Breast epithelium (tissue), 4 donors: ENCODE measurements around the gene SUMO4. TPM values are rescaled to one million over a fixed set of nuclear protein-coding genes. Genes with fewer than 3 reads are reported as not detected.

ENCODE experiments used
- DNase-seq, 2 donors: peaks; one replicate each; pipeline ENCODE4 v3.0.0-alpha.2; 2019; ENCODE audit warnings: low spot score in 2 of 2
- H3K27ac ChIP-seq, 2 donors: fragments of 200-600 bp; sonication (generic) in 1 of 2; one replicate each; pipeline ENCODE4 v1.5.1; 2016 to 2019; ENCODE audit warnings: mild to moderate bottlenecking in 1 of 2
- H3K27me3 ChIP-seq, 2 donors: fragments of 200-600 bp; sonication (generic) in 1 of 2; one replicate each; pipeline versions ENCODE4 v1.5.1 to v1.6.0; 2017 to 2019; ENCODE audit warnings: control low read depth in 1 of 2, mild to moderate bottlenecking in 1 of 2
- H3K36me3 ChIP-seq: fragments of 200-600 bp; one replicate; pipeline ENCODE4 v1.5.1; 2019
- H3K4me1 ChIP-seq, 2 donors: fragments of 200-600 bp; sonication (generic); one replicate each; pipeline ENCODE4 v1.5.1; 2016 to 2019; ENCODE audit warnings: control low read depth in 1 of 2
- H3K4me3 ChIP-seq, 3 donors: fragments of 200-600 bp; sonication (generic); 1 replicate in 2 of 3; 2 replicates in 1 of 3; pipeline ENCODE4 v1.5.1; 2016 to 2019; ENCODE audit warnings: mild to moderate bottlenecking in 3 of 3, moderate library complexity in 2 of 3
- H3K9me3 ChIP-seq, 2 donors: fragments of 200-600 bp; sonication (generic) in 1 of 2; one replicate each; pipeline ENCODE4 v1.5.1; 2016 to 2019; ENCODE audit warnings: control low read depth in 1 of 2
- CTCF ChIP-seq, 3 donors: fragments of 450-650 bp; IDR thresholded peaks; one replicate each; pipeline ENCODE4 v1.5.1; 2016 to 2017; ENCODE audit warnings: antibody characterized with exemption in 3 of 3, mild to moderate bottlenecking in 3 of 3, moderate library complexity in 3 of 3
- POLR2A ChIP-seq: fragments of 450-650 bp; IDR thresholded peaks from one replicate; pipeline ENCODE4 v1.6.1; 2016; ENCODE audit warnings: antibody characterized with exemption, mild to moderate bottlenecking, moderate library complexity
- POLR2AphosphoS5 ChIP-seq, 3 donors: sonication (generic); formaldehyde crosslinking; IDR thresholded peaks; one replicate each; pipeline ENCODE4 v1.6.1; 2017; ENCODE audit warnings: antibody characterized with exemption in 3 of 3
- intact Hi-C: fragments of 100-400 bp; cut with DNase I; formaldehyde crosslinking; loops from one replicate; pipeline ENCODE4 v1.15.1; 2023; ENCODE audit warnings: low total_unique reads
- total RNA-seq, 3 donors: library from RNA; depleted of rRNA; stranded (reverse); fragments of >200 nt; gene quantifications; one replicate each; pipeline ENCODE4 v1.1.0, GENCODE V29; 2016

SUMO4 gene
- total RNA-seq, 3 donors from 2014 or later: 3.0 to 7.8 (median 5.6) TPM

- intact Hi-C loops: no loop called here
- Histone ChIP-seq H3K4me1 (no peaks in the 10 kb centered on the region), H3K27ac (no peak overlapping the region), H3K4me3 (peak overlapping the region in 1 of 3 donors; percentile 8), H3K36me3 (no peaks in the 10 kb centered on the region), H3K9me3 (no peaks in the 10 kb centered on the region), H3K27me3 (no peaks in the 10 kb centered on the region)
- TF ChIP-seq CTCF (IDR thresholded peaks at IDR 0.05) (peak; percentile 77 to 95 (median 95)), POLR2A (no peak), POLR2AphosphoS5 (IDR thresholded peaks at IDR 0.05) (peak in 2 of 3 donors; percentile 42 to 44)
- DNase-seq: peak; percentile 87 to 90
These were observed 32.1 kb downstream of the SUMO4 start for GRCh38 chr6:149431905-149432775.

GRCh38 chr6:149433405-149433804, 33.3 kb downstream of the SUMO4 start:
- TF ChIP-seq CTCF (IDR thresholded peaks at IDR 0.05) (no peak), POLR2AphosphoS5 (IDR thresholded peaks at IDR 0.05) (no peak), POLR2A (no peak)
- intact Hi-C loops: no loop called here
- no peaks in the 10 kb centered on the region for H3K4me1 ChIP-seq
- no peaks in the 10 kb centered on the region for H3K36me3 ChIP-seq
- H3K4me3 ChIP-seq: no peak overlapping the region
- no peak for DNase-seq
- H3K9me3 ChIP-seq: no peaks in the 10 kb centered on the region
- H3K27me3 ChIP-seq: no peaks in the 10 kb centered on the region
- H3K27ac ChIP-seq: no peak overlapping the region

DNA sequence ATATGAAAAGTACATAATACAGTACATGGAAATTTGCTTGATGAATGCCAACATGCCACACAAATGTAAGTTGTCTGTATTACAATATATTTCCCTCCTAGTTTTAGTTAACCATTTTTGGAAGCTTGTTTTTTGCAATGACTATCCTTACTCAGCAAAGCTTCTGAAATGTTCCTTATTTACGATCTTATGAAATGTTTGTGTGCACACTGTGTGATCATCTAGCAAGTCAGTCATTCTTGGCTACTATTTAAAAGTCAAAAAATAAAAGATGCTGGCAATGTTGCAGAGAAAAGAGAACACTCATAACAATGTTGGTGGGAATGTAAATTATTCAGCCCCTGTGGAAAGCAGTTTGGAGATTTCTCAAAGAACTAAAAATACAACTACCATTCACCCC, 33.8 kb downstream of the SUMO4 start:
- DNase-seq: no peak
- intact Hi-C loops: no loop called here
- Histone ChIP-seq H3K27me3 (no peaks in the 10 kb centered on the region), H3K4me3 (no peak overlapping the region), H3K9me3 (no peaks in the 10 kb centered on the region), H3K36me3 (no peaks in the 10 kb centered on the region), H3K4me1 (no peaks in the 10 kb centered on the region), H3K27ac (no peak overlapping the region)
- TF ChIP-seq POLR2AphosphoS5 (IDR thresholded peaks at IDR 0.05) (no peak), CTCF (IDR thresholded peaks at IDR 0.05) (no peak), POLR2A (no peak)

DNA sequence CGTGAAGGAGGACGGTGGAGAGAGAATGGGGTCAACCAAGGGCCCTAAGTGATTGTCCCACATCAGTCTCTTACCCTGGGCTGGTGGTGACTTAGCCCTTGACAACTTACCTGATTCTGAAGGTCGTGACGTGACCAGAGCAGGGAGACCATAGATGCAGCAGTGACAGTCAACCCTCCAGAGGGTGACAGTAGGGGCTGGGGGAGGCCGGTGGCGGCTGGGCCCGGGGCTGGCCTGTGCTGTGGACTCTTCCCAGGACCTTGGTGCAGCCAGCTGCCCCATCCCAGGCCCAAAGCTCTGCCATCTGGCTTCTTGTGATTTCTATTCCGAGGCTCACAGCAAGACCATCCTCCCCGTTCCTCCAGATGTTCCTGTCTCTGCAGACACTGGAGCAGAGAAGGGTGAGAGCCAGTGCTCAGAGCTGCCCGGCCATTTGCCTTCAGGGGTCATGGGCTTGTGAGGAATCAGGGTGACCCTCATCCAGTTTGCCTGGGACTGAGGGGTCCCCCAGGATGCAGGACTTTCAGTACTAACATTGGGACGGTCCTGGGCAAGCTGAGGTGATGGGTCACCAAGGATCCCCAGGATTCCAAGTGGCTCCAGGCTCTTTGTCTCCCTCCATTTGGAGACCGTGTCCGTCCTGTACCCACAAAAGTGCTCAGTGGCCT, 36.0 kb downstream of the SUMO4 start:
- H3K4me1 ChIP-seq: no peaks in the 10 kb centered on the region
- no peaks in the 10 kb centered on the region for H3K9me3 ChIP-seq
- H3K4me3 ChIP-seq: no peak overlapping the region
- H3K27ac ChIP-seq: no peak overlapping the region
- no peaks in the 10 kb centered on the region for H3K36me3 ChIP-seq
- no peaks in the 10 kb centered on the region for H3K27me3 ChIP-seq
- intact Hi-C loops: no loop called here
- DNase-seq: no peak
- TF ChIP-seq POLR2A (no peak), POLR2AphosphoS5 (IDR thresholded peaks at IDR 0.05) (no peak), CTCF (IDR thresholded peaks at IDR 0.05) (no peak)

DNA sequence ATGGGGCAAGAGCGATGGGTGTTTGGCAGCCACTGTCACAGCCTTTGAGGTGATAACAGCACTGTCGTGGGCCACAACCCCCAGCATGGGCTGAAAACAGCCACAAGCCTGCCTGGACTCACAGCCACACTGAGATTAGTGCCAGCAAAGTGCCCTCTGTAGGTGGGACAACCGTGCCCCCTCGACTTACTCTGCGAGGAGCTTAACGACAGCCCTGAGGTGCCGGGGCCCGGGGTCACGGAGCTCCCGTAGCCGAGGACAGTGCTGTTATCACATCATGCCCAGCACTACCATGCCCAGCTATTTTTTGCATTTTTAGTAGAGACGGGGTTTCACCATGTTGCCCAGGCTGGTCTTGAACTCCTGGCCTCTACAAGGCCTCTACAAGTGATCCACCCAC, 36.6 kb downstream of the SUMO4 start:
- H3K27ac ChIP-seq: no peak overlapping the region
- H3K4me3 ChIP-seq: no peak overlapping the region
- intact Hi-C loops: no loop called here
- H3K9me3 ChIP-seq: no peaks in the 10 kb centered on the region
- no peak for DNase-seq
- no peaks in the 10 kb centered on the region for H3K27me3 ChIP-seq
- no peak for TF ChIP-seq CTCF (IDR thresholded peaks at IDR 0.05)
- no peak for TF ChIP-seq POLR2AphosphoS5 (IDR thresholded peaks at IDR 0.05)
- TF ChIP-seq POLR2A: no peak
- no peaks in the 10 kb centered on the region for H3K36me3 ChIP-seq
- H3K4me1 ChIP-seq: no peaks in the 10 kb centered on the region
